AG20443 (cell line): ENCODE results near the gene NEMF.
"Not testable (repeated sequence)": the region's sequence is repeated elsewhere in the genome, so short reads cannot be mapped to it uniquely, and the experiment has no call there.

Source experiments
- DNase-seq: peaks from one replicate; pipeline ENCODE4 v3.0.0; 2012; ENCODE audit warnings: low spot score, mixed read lengths

Gene NEMF

GRCh38 chr14:49852301-49853157 lies at the start of gene NEMF:
Gene NEMF, minus strand, starts transcription at chr14:49852788. Its CDS starts 35 bp downstream, at chr14:49852753.
- DNase-seq, result peak; percentile 90

GRCh38 chr14:49900973-49901372 lies 48.4 kb upstream of the NEMF start:
- DNase-seq, result no peak

- DNase-seq, result no peak
Observed at GRCh38 chr14:49898485-49898884, 45.9 kb upstream of the NEMF start.

GRCh38 chr14:49897965-49898364 lies 45.4 kb upstream of the NEMF start:
- DNase-seq, result no peak

GRCh38 chr14:49897414-49897813 lies 44.8 kb upstream of the NEMF start:
- no peak for DNase-seq

GRCh38 chr14:49896966-49897365 lies 44.4 kb upstream of the NEMF start:
- DNase-seq, result no peak

GRCh38 chr14:49896272-49896671 lies 43.7 kb upstream of the NEMF start:
- not testable (repeated sequence) for DNase-seq

GRCh38 chr14:49895480-49895879 lies 42.9 kb upstream of the NEMF start:
- DNase-seq, result no peak

GRCh38 chr14:49894214-49895107 lies 41.9 kb upstream of the NEMF start:
- not testable (repeated sequence) for DNase-seq

GRCh38 chr14:49893309-49894213 lies 41.0 kb upstream of the NEMF start:
- peak; percentile 82 for DNase-seq

GRCh38 chr14:49892636-49893308 lies 40.2 kb upstream of the NEMF start, which contains the start of gene ARF6:
Gene ARF6, plus strand, starts transcription at chr14:49893082. Its CDS starts 655 bp downstream, at chr14:49893737.
- DNase-seq, result peak; percentile 99

- DNase-seq, result peak; percentile 77
Observed at GRCh38 chr14:49892301-49892635, 39.7 kb upstream of the NEMF start.

- no peak for DNase-seq
Observed at GRCh38 chr14:49888293-49888692, 35.7 kb upstream of the NEMF start.

- no peak for DNase-seq
Observed at GRCh38 chr14:49886523-49886922, 33.9 kb upstream of the NEMF start.

- no peak for DNase-seq
Observed at GRCh38 chr14:49882826-49883694, 30.5 kb upstream of the NEMF start.

- no peak for DNase-seq
Observed at GRCh38 chr14:49881350-49882001, 28.9 kb upstream of the NEMF start.

GRCh38 chr14:49880267-49881064 lies 27.9 kb upstream of the NEMF start:
- no peak for DNase-seq

- peak; percentile 39 for DNase-seq
Observed at GRCh38 chr14:49879646-49880204, 27.1 kb upstream of the NEMF start.
